Posterior cingulate gyrus (tissue), 11 donors: ENCODE data around the gene STOX2.

Experiments
- DNase-seq, 10 donors: peaks; one replicate each; pipeline versions ENCODE4 v3.0.0 to v3.0.0-alpha.2; 2020 to 2021; ENCODE audit warnings: mixed read lengths in 3 of 10
- intact Hi-C: fragments of 100-400 bp; cut with DNase I; formaldehyde crosslinking; loops from one replicate; pipeline ENCODE4 v1.15.1; 2023

Gene STOX2

GRCh38 chr4:183888564-183888963, 16.5 kb upstream of the STOX2 start:
- DNase-seq, result no peak
- intact Hi-C loops, result no loop called here

- intact Hi-C loops, result no loop called here
- DNase-seq, result no peak
Measured at GRCh38 chr4:183889190-183889589, 15.9 kb upstream of the STOX2 start.

- DNase-seq, result no peak
- intact Hi-C loops, result no loop called here
Measured at GRCh38 chr4:183897193-183897592, 7.9 kb upstream of the STOX2 start.

- intact Hi-C loops, result no loop called here
Measured at GRCh38 chr4:183898456-183898855, 6.7 kb upstream of the STOX2 start.

GRCh38 chr4:183903021-183903760, 1.9 kb upstream of the STOX2 start:
- DNase-seq, result peak in 3 of 10 donors; percentile 34 to 88 (median 36)
- intact Hi-C loops, result loop anchor here (5.0 to 10.0 kb wide), 2 partner anchors 92 to 246 kb away; partner anchors contain the start of genes RWDD4 and TRAPPC11

More at GRCh38 chr4:183898456-183898855, 6.7 kb upstream of the STOX2 start:
- no peak for DNase-seq

- intact Hi-C loops, result loop anchor here (1.0 to 10.0 kb wide), 5 partner anchors 55 to 250 kb away; no protein-coding TSS in a partner anchor
- DNase-seq, result peak; percentile 60 to 95 (median 66)
Measured at GRCh38 chr4:183905593-183906488, 734 bp downstream of the STOX2 start.

GRCh38 chr4:183906489-183906738, 1.3 kb downstream of the STOX2 start:
- intact Hi-C loops, result loop anchor here (5.0 to 10.0 kb wide), 3 partner anchors 64 to 191 kb away; no protein-coding TSS in a partner anchor
- DNase-seq, result no peak

- peak; percentile 24 to 90 (median 47) for DNase-seq
Measured at GRCh38 chr4:183906739-183907651, 1.9 kb downstream of the STOX2 start.

GRCh38 chr4:183907871-183908683, 3.0 kb downstream of the STOX2 start:
- intact Hi-C loops, result loop anchor here (5.0 to 10.0 kb wide), 3 partner anchors 66 to 189 kb away; no protein-coding TSS in a partner anchor
- DNase-seq, result no peak

More at GRCh38 chr4:183906739-183907651, 1.9 kb downstream of the STOX2 start:
- intact Hi-C loops, result loop anchor here (5.0 to 10.0 kb wide), 3 partner anchors 65 to 190 kb away; no protein-coding TSS in a partner anchor

GRCh38 chr4:183909187-183909586, 4.1 kb downstream of the STOX2 start:
- intact Hi-C loops, result loop anchor here (5.0 to 10.0 kb wide), 3 partner anchors 67 to 188 kb away; no protein-coding TSS in a partner anchor
- DNase-seq, result no peak

GRCh38 chr4:183909801-183910200, 4.7 kb downstream of the STOX2 start:
- intact Hi-C loops, result loop anchor here (5.0 to 10.0 kb wide), 3 partner anchors 68 to 188 kb away; no protein-coding TSS in a partner anchor
- DNase-seq, result no peak

- DNase-seq, result no peak
- intact Hi-C loops, result no loop called here
Measured at GRCh38 chr4:183912585-183912984, 7.5 kb downstream of the STOX2 start.

- intact Hi-C loops, result no loop called here
- no peak for DNase-seq
Measured at GRCh38 chr4:183915976-183916375, 10.9 kb downstream of the STOX2 start.

- no peak for DNase-seq
- intact Hi-C loops, result no loop called here
Measured at GRCh38 chr4:183918696-183919095, 13.6 kb downstream of the STOX2 start.

GRCh38 chr4:183919141-183919540, 14.0 kb downstream of the STOX2 start:
- DNase-seq, result no peak
- intact Hi-C loops, result no loop called here

- no peak for DNase-seq
- intact Hi-C loops, result no loop called here
Measured at GRCh38 chr4:183920512-183920911, 15.4 kb downstream of the STOX2 start.

GRCh38 chr4:183921335-183921734, 16.2 kb downstream of the STOX2 start:
- intact Hi-C loops, result no loop called here
- DNase-seq, result no peak

- intact Hi-C loops, result no loop called here
- no peak for DNase-seq
Measured at GRCh38 chr4:183924362-183925044, 19.4 kb downstream of the STOX2 start.

GRCh38 chr4:183926950-183927349, 21.8 kb downstream of the STOX2 start:
- intact Hi-C loops, result no loop called here
- no peak for DNase-seq
